GM18526 (cell line): Measurements from ENCODE around the gene TMEM53.

Experiments used
- POLR2A ChIP-seq: IDR thresholded peaks from 3 replicates; pipeline ENCODE4 v1.6.1; 2011; ENCODE audit not compliant: insufficient read length; ENCODE audit errors: extremely low read depth

TMEM53 gene

GRCh38 chr1:44616284-44616990, 57.8 kb downstream of the TMEM53 start:
- no peak for TF ChIP-seq POLR2A

- TF ChIP-seq POLR2A = no peak
These were observed 60.3 kb downstream of the TMEM53 start for GRCh38 chr1:44613941-44614340.

- TF ChIP-seq POLR2A = no peak
These were observed 62.4 kb downstream of the TMEM53 start for GRCh38 chr1:44611866-44612265.

GRCh38 chr1:44611419-44611818, 62.9 kb downstream of the TMEM53 start:
- no peak for TF ChIP-seq POLR2A

- TF ChIP-seq POLR2A = no peak
These were observed 63.6 kb downstream of the TMEM53 start for GRCh38 chr1:44610527-44611148.

- TF ChIP-seq POLR2A = no peak
These were observed 64.3 kb downstream of the TMEM53 start for GRCh38 chr1:44609768-44610526.

- TF ChIP-seq POLR2A = no peak
These were observed 64.9 kb downstream of the TMEM53 start for GRCh38 chr1:44609412-44609767.

- TF ChIP-seq POLR2A = no peak
These were observed 66.1 kb downstream of the TMEM53 start for GRCh38 chr1:44608141-44608540.

GRCh38 chr1:44606701-44607281, 67.5 kb downstream of the TMEM53 start:
- TF ChIP-seq POLR2A = no peak

- TF ChIP-seq POLR2A = no peak
These were observed 68.2 kb downstream of the TMEM53 start for GRCh38 chr1:44605914-44606615.

- TF ChIP-seq POLR2A = no peak
These were observed 69.9 kb downstream of the TMEM53 start for GRCh38 chr1:44604157-44604955.

- no peak for TF ChIP-seq POLR2A
These were observed 70.6 kb downstream of the TMEM53 start for GRCh38 chr1:44603718-44604117.
